ENCODE data around the gene OPRL1.

OPRL1 gene

DNA sequence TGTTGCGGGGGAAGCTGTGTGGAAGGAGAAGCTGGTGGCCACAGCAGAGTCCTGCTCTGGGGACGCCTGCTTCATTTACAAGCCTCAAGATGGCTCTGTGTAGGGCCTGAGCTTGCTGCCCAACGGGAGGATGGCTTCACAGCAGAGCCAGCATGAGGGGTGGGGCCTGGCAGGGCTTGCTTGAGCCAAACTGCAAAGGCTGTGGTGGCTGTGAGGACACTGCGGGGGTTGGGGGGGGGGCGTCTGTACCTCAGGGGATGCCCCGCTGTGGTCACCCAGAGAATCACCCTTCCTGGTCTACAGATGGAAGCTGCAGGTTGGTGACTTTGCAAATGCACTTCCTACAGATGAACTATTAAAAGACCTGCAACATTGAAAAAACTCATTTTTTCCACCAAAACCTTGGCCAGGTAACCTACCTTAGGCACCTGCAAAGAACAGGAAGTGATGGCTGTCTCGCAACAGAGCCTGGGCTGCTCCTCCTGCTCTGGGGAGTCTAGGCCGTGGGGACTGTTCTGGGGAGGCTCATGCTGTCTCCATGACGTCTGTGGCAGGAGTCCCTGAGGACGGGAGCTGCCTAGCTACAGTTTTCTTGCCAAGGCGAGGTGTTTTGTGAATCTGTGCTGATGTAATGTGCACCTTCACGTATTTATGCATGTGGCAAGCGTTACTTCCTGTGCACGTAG lies 20.1 kb downstream of the OPRL1 start:
- Histone ChIP-seq H3K9ac (no peak overlapping the region), H3K9me3 (no peaks in the 10 kb centered on the region), H3K4me1 (peaks cover 40% of the 10 kb centered on the region), H3K4me2 (peak overlapping the region; percentile 88), H3K36me3 (peaks cover 27% of the 10 kb centered on the region; the same call in 1 of the 2 replicates), H4K20me1 (peaks cover 29% of the 10 kb centered on the region; the same call in 1 of the 2 replicates), H3K4me3 (no peak overlapping the region), H3K27ac (no peak overlapping the region), H3K27me3 (peaks cover 38% of the 10 kb centered on the region)
- TF ChIP-seq Cebpa-rat (IDR thresholded peaks at IDR 0.05): no peak

DNA sequence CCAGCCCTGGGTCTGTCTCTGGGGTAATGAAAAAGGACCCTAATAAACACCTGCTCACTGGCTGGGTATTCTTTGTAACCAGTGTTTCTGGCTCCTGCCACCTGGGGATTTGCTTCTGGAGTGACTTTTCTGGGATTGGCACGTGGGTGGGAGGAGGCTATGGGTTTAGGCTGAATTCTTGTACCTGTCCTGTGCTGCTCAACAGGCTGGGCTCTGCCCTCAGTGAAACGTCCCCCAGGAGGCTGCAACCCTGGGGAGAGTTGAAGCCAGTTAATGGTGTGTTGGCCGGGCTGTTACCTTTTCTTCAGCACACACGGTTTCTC lies 20.6 kb downstream of the OPRL1 start:
- peaks cover 40% of the 10 kb centered on the region for H3K4me1 ChIP-seq
- H3K36me3 ChIP-seq: peaks cover 27% of the 10 kb centered on the region; the same call in 1 of the 2 replicates
- TF ChIP-seq Cebpa-rat (IDR thresholded peaks at IDR 0.05): no peak
- no peak overlapping the region for H3K9ac ChIP-seq
- H3K27me3 ChIP-seq: peaks cover 38% of the 10 kb centered on the region
- H3K4me2 ChIP-seq: peak overlapping the region; percentile 88
- peaks cover 29% of the 10 kb centered on the region; the same call in 1 of the 2 replicates for H4K20me1 ChIP-seq
- no peak overlapping the region for H3K4me3 ChIP-seq
- no peak overlapping the region for H3K27ac ChIP-seq
- H3K9me3 ChIP-seq: no peaks in the 10 kb centered on the region

DNA sequence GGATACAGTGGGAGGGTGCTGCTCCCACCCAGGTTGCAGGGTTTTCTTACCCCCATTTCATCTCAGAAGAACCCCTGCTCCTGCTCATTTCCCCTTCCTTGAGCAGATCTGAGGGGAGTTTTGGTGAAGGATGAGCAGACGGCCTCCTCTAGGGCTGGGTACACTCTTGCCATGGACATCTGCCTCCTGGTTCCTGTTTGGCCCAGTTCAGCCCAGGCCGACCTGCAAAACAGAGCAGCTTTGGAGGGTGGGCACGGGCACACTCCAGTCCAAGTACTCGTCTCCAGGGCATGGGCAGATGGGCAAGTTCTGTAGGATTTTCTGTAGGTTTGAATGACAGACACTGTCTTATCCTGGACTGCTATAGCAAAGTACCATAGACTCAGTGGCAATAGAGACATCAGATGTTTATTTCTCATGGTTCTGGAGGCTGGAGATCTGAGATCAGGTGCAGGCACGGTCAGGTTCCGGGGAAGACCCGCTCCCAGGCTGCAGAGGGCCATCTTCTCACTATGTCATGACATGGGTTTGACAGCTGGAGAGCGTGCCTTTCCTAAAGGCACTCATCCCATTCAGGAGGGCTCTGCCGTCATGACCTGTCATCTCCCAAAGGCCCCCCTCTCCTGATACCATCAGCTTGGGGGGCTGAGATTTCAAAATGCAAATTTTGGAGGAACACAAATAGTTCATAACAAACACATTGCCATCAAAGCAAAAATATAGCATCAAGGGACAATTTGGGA lies 21.2 kb downstream of the OPRL1 start:
- no peak overlapping the region for H3K9ac ChIP-seq
- H3K4me3 ChIP-seq: no peak overlapping the region
- TF ChIP-seq Cebpa-rat (IDR thresholded peaks at IDR 0.05): no peak
- H3K4me2 ChIP-seq: peak overlapping the region; percentile 88
- H3K27me3 ChIP-seq: peaks cover 38% of the 10 kb centered on the region
- H3K4me1 ChIP-seq: peaks cover 40% of the 10 kb centered on the region
- H3K36me3 ChIP-seq: peaks cover 27% of the 10 kb centered on the region; the same call in 1 of the 2 replicates
- peaks cover 29% of the 10 kb centered on the region; the same call in 1 of the 2 replicates for H4K20me1 ChIP-seq
- no peak overlapping the region for H3K27ac ChIP-seq
- H3K9me3 ChIP-seq: no peaks in the 10 kb centered on the region

DNA sequence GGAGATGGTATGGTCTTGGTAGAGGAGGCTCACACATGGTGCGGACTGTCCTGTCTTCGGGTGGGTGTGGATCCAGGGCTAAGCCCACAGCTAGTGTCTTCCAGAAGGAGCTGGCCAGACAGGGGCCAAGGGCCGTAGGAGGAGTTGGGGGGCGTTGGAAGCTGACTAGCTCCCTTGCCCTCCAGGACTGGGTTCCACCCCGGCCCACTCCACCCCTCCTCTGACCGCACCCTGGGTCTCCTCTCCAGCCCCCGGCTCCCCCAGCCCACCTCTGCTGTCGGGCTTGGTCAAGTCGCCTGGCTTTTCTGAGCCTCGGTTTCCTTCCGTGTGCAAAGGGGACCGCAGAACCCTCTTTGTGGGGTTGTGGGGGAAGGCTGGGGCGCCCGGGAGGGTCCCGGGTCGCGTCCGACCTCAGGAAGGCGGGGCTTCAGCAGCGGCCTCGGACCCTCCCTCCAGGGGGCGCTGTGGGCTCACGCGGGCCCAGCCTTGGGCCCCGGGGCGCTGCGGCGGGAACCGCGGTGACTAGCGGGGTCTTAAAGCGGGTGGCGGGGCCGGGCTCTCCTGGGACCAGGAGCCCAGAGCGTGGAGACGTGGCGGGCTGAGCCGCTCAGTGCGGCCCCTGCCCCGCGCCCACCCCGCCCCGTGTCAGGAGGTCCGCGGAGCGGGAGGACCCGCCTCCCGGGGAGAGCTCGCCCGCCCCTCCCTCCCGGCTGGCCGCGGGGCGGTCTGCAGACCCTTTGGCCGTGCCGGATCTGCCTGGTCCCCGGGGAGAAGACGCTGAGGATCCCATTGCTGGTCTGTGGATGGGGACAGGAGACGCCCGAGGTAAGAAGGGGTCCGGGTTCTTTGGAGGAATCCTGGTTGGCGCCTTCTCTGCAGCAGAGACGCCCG lies 22.1 kb downstream of the OPRL1 start:
- H3K4me3 ChIP-seq: peak overlapping the region; percentile 65
- peaks cover 29% of the 10 kb centered on the region; the same call in 1 of the 2 replicates for H4K20me1 ChIP-seq
- H3K4me2 ChIP-seq: peak overlapping the region; percentile 88
- H3K9me3 ChIP-seq: no peaks in the 10 kb centered on the region
- TF ChIP-seq Cebpa-rat (IDR thresholded peaks at IDR 0.05): no peak
- no peak overlapping the region for H3K27ac ChIP-seq
- H3K9ac ChIP-seq: 0 out of 2 replicates have a peak overlapping the region, but pooled peaks have one; percentile 10
- H3K4me1 ChIP-seq: peaks cover 44% of the 10 kb centered on the region
- peaks cover 20% of the 10 kb centered on the region; the same call in 1 of the 2 replicates for H3K36me3 ChIP-seq
- peaks cover 38% of the 10 kb centered on the region for H3K27me3 ChIP-seq

DNA sequence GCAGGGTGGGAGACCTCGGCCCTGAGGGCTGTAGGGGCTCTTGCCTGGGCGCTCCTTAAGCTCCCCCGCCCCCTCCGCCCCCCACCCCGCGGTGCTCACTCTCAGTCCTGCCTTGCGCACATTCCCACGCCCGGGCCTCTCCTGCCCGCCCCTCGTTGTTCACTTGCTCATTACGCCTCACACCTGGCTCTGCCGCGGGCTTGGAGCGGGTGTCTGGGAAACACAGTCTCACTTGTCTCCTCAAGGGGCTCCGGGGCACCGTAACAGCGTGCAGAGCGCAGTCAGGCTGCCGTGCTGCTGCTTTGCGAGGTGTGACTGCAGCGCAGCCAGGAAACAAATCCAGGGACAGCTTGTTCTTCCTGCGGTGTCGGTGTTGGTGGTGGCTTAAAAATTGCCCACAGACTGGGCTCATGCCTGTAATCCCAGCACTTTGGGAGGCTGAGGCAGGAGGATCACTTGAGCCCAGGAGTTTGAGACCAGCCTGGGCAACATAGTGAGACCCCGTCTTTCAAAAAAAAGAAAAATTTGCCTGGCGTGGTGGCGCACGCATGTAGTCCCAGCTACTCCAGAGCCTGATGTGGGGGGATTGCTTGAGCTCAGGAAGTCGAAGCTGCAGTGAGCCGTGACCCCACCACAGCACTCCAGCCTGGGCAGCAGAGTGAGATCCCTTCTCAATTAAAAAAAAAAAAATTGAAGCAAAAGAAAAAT lies 22.9 kb downstream of the OPRL1 start:
- no peak overlapping the region for H3K9ac ChIP-seq
- H3K4me3 ChIP-seq: peak overlapping the region; percentile 65

DNA sequence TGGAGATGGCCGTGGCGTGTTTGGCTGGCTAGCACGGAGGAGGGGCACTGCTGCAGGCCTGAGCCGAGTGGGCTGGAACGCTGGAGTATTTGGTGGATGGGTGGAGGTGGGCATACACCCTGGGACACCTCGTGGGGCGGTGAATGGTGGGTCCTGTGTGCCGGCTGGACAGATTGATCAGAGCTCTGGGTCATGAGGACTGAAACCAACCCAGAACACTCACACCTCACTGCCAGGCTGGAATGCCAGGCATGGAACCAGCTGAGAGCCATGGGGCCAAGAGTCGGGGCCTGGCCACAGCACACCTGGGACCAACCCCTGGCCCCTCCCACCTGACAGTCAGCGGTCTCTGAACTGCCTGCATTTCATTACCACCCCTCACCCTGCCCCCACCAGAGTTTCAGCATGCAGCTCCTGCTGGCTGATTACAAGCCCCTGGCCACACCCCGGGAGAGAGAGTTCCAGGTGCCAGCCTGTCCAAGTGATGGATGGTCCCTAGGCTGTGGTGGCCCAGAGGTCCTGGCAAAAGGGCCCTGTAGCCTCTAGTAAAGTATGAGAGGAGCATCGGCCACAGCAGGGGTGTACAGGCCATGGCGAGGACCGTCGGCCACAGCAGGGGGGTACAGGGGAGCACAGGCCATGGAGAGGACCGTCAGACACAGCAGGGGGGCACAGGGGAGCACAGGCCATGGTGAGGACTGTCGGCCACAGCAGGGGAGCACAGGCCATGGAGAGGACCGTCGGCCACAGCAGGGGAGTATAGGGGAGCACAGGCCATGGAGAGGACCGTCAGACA lies 24.2 kb downstream of the OPRL1 start:
- H3K4me3 ChIP-seq: no peak overlapping the region
- no peak for TF ChIP-seq Cebpa-rat (IDR thresholded peaks at IDR 0.05)
- peaks cover 29% of the 10 kb centered on the region; the same call in 1 of the 2 replicates for H4K20me1 ChIP-seq
- peaks cover 4% of the 10 kb centered on the region; the same call in 1 of the 2 replicates for H3K36me3 ChIP-seq
- H3K4me2 ChIP-seq: no peak overlapping the region
- no peak overlapping the region for H3K27ac ChIP-seq
- peaks cover 63% of the 10 kb centered on the region for H3K4me1 ChIP-seq
- H3K27me3 ChIP-seq: peaks cover 38% of the 10 kb centered on the region
- no peak overlapping the region for H3K9ac ChIP-seq
- H3K9me3 ChIP-seq: no peaks in the 10 kb centered on the region

More for the DNA sequence above, 22.9 kb downstream of the OPRL1 start:
- Histone ChIP-seq H4K20me1 (peaks cover 29% of the 10 kb centered on the region; the same call in 1 of the 2 replicates), H3K27ac (no peak overlapping the region), H3K36me3 (peaks cover 17% of the 10 kb centered on the region; the same call in 1 of the 2 replicates), H3K4me1 (peaks cover 52% of the 10 kb centered on the region), H3K4me2 (peak overlapping the region; percentile 88), H3K9me3 (no peaks in the 10 kb centered on the region), H3K27me3 (peaks cover 38% of the 10 kb centered on the region)
- TF ChIP-seq Cebpa-rat (IDR thresholded peaks at IDR 0.05): no peak

DNA sequence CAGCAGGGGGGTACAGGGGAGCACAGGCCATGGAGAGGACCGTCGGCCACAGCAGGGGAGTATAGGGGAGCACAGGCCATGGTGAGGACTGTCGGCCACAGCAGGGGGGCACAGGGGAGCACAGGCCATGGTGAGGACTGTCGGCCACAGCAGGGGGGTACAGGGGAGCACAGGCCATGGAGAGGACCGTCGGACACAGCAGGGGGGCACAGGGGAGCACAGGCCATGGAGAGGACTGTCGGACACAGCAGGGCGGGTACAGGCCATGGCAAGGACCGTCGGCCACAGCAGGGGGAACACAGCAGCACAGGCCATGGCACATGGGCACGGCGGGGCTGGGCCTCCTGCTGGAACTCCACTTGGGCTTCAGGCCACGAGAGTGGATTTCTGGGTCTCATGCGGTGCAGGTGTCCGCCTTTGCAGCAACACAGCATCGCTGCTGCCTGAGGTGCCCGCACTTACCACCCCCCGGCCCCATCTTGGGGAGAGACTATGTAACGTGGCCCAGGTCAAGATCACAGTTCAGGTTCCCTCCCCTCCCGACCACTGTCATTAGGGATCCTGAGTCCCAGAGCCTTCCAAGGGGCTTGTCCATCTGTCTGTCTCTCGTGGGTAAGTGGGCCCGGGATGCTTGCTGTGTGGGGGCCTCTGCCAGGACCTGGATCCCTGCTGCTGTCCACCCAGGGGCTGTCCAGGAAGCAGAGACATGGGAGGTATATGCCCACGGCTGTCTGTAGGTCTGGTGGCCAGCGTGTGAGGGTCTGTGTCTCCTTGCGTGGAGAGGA lies 25.0 kb downstream of the OPRL1 start:
- H3K9ac ChIP-seq: no peak overlapping the region
- no peak overlapping the region for H3K4me3 ChIP-seq
- H3K36me3 ChIP-seq: no peaks in the 10 kb centered on the region
- H3K27me3 ChIP-seq: peaks cover 38% of the 10 kb centered on the region
- no peak overlapping the region for H3K4me2 ChIP-seq
- H3K9me3 ChIP-seq: no peaks in the 10 kb centered on the region
- peaks cover 27% of the 10 kb centered on the region; the same call in 1 of the 2 replicates for H4K20me1 ChIP-seq
- no peak overlapping the region for H3K27ac ChIP-seq
- TF ChIP-seq Cebpa-rat (IDR thresholded peaks at IDR 0.05): no peak
- peaks cover 63% of the 10 kb centered on the region for H3K4me1 ChIP-seq
